ENCODE results near the gene PLA2G2F. TPM values are rescaled to one million over a fixed set of nuclear protein-coding genes. Genes with fewer than 3 reads are reported as not detected.

The PLA2G2F gene
- total RNA-seq, 2 donors from 2014 or later, result not detected

GRCh38 chr1:20143318-20143717 lies 4.2 kb downstream of the PLA2G2F start:
- Histone ChIP-seq H3K4me1 (ENCODE audit: control insufficient read depth, insufficient read depth, low read length) (no peaks in the 10 kb centered on the region), H3K9ac (ENCODE audit: extremely low read depth, low read length, poor library complexity, severe bottlenecking) (no peak overlapping the region), H3K27ac (ENCODE audit: low read depth, low read length) (no peak overlapping the region), H3K9me3 (ENCODE audit: control insufficient read depth, low read length) (no peaks in the 10 kb centered on the region), H3K4me3 (ENCODE audit: low read length) (no peak overlapping the region), H3K36me3 (ENCODE audit: control insufficient read depth, insufficient read depth, low read length) (no peaks in the 10 kb centered on the region), H3K27me3 (ENCODE audit: control insufficient read depth, insufficient read depth, low read length, poor library complexity, severe bottlenecking) (no peaks in the 10 kb centered on the region)
- no peak overlapping the region for H3K27ac Mint-ChIP-seq
- no peak overlapping the region for H3K4me3 Mint-ChIP-seq
- TF ChIP-seq CTCF (conservative IDR thresholded peaks at IDR 0.05), result no peak
- H3K36me3 Mint-ChIP-seq (ENCODE audit: low read depth), result no peaks in the 10 kb centered on the region
- H3K4me1 Mint-ChIP-seq, result no peaks in the 10 kb centered on the region
- DNase-seq, result no peak
- H3K27me3 Mint-ChIP-seq (ENCODE audit: insufficient read depth), result peaks cover 1% of the 10 kb centered on the region
- WGBS, 2 experiments (ENCODE audit: insufficient coverage in 1 of 2, insufficient read length in 1 of 2), result 88 to 90% methylated on average over 5 to 8 of the region's 8 CpGs
- peaks cover 4% of the 10 kb centered on the region for H3K9me3 Mint-ChIP-seq

- Histone ChIP-seq H3K27ac (ENCODE audit: low read depth, low read length) (no peak overlapping the region), H3K9me3 (ENCODE audit: control insufficient read depth, low read length) (no peaks in the 10 kb centered on the region), H3K27me3 (ENCODE audit: control insufficient read depth, insufficient read depth, low read length, poor library complexity, severe bottlenecking) (no peaks in the 10 kb centered on the region), H3K36me3 (ENCODE audit: control insufficient read depth, insufficient read depth, low read length) (no peaks in the 10 kb centered on the region), H3K4me3 (ENCODE audit: low read length) (no peak overlapping the region), H3K4me1 (ENCODE audit: control insufficient read depth, insufficient read depth, low read length) (no peaks in the 10 kb centered on the region), H3K9ac (ENCODE audit: extremely low read depth, low read length, poor library complexity, severe bottlenecking) (no peak overlapping the region)
- no peaks in the 10 kb centered on the region for H3K4me1 Mint-ChIP-seq
- TF ChIP-seq CTCF (conservative IDR thresholded peaks at IDR 0.05), result no peak
- WGBS, 2 experiments (ENCODE audit: insufficient coverage in 1 of 2, insufficient read length in 1 of 2), result 77 to 90% methylated on average over 5 to 13 of the region's 13 CpGs
- no peaks in the 10 kb centered on the region for H3K36me3 Mint-ChIP-seq (ENCODE audit: low read depth)
- DNase-seq, result no peak
- no peak overlapping the region for H3K27ac Mint-ChIP-seq
- no peaks in the 10 kb centered on the region for H3K27me3 Mint-ChIP-seq (ENCODE audit: insufficient read depth)
- H3K9me3 Mint-ChIP-seq, result no peaks in the 10 kb centered on the region
- no peak overlapping the region for H3K4me3 Mint-ChIP-seq
Measured at GRCh38 chr1:20143734-20144565, 4.8 kb downstream of the PLA2G2F start.

GRCh38 chr1:20147846-20148570 lies 8.9 kb downstream of the PLA2G2F start:
- DNase-seq, result no peak
- TF ChIP-seq CTCF (conservative IDR thresholded peaks at IDR 0.05), result no peak
- Mint-ChIP-seq H3K27ac (no peak overlapping the region), H3K27me3 (ENCODE audit: insufficient read depth) (peaks cover 2% of the 10 kb centered on the region), H3K4me1 (no peaks in the 10 kb centered on the region), H3K9me3 (no peaks in the 10 kb centered on the region), H3K36me3 (ENCODE audit: low read depth) (no peaks in the 10 kb centered on the region), H3K4me3 (no peak overlapping the region)
- Histone ChIP-seq H3K4me3 (ENCODE audit: low read length) (no peak overlapping the region), H3K27ac (ENCODE audit: low read depth, low read length) (no peak overlapping the region), H3K9ac (ENCODE audit: extremely low read depth, low read length, poor library complexity, severe bottlenecking) (no peak overlapping the region), H3K4me1 (ENCODE audit: control insufficient read depth, insufficient read depth, low read length) (no peaks in the 10 kb centered on the region), H3K27me3 (ENCODE audit: control insufficient read depth, insufficient read depth, low read length, poor library complexity, severe bottlenecking) (no peaks in the 10 kb centered on the region), H3K36me3 (ENCODE audit: control insufficient read depth, insufficient read depth, low read length) (no peaks in the 10 kb centered on the region), H3K9me3 (ENCODE audit: control insufficient read depth, low read length) (no peaks in the 10 kb centered on the region)
- 90 to 95% methylated on average over 7 to 13 of the region's 13 CpGs for WGBS, 2 experiments (ENCODE audit: insufficient coverage in 1 of 2, insufficient read length in 1 of 2)

All from endodermal cell (in vitro differentiated cells).